Effector memory CD8-positive, alpha-beta T cell (primary cell): Measurements from ENCODE around the gene DBH.

Experiments used
- ATAC-seq: fragments of 150-1000 bp; cut with Tn5 transposase; replicated peaks from 2 replicates; pipeline ENCODE4 v1.10.0; 2021; ENCODE audit warnings: mild to moderate bottlenecking, moderate library complexity
- DNase-seq, 3 experiments: peaks; one replicate each; pipeline ENCODE4 v3.0.0; 2021
- H3K27ac Mint-ChIP-seq, 2 donors: one replicate each; pipeline ENCODE4 v1.8.0; 2022; ENCODE audit warnings: mild to moderate bottlenecking in 2 of 2, mixed read lengths in 2 of 2, moderate library complexity in 2 of 2
- H3K27me3 Mint-ChIP-seq, 2 donors: one replicate each; pipeline ENCODE4 v1.8.0; 2022; ENCODE audit warnings: mixed read lengths in 2 of 2
- H3K36me3 Mint-ChIP-seq: one replicate; pipeline ENCODE4 v1.8.0; 2022; ENCODE audit warnings: mild to moderate bottlenecking, moderate library complexity, mixed read lengths; ENCODE audit not compliant: insufficient read depth
- H3K4me1 Mint-ChIP-seq, 2 donors: one replicate each; pipeline ENCODE4 v1.8.0; 2022; ENCODE audit warnings: low read depth in 2 of 2, mixed read lengths in 2 of 2
- H3K4me3 Mint-ChIP-seq, 2 donors: one replicate each; pipeline ENCODE4 v1.8.0; 2022; ENCODE audit warnings: mild to moderate bottlenecking in 2 of 2, mixed read lengths in 2 of 2, moderate library complexity in 2 of 2
- H3K9me3 Mint-ChIP-seq, 2 donors: one replicate each; pipeline ENCODE4 v1.8.0; 2022; ENCODE audit warnings: mixed read lengths in 2 of 2

DBH gene

DNA sequence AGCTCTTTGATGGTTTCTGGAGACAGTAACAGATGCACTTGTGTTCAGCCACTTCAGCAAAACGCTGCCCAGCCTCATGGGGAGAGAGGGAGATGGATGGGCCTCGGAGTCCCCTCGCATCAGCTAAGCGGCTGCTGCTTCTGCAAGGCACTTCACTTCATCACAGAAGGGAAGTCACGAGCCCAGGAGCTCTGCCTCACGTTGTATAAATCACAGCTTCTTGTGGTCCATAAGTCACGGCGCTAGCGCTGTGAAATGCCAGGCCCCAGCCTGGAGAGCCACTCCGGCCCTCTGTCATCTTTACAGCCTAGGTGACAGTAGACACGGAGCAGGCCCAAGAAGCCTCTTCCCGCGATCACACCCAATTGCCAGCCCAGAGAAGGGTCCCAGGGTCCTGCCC lies 23.4 kb downstream of the DBH start:
- ATAC-seq (no peak), DNase-seq (no peak)
- peaks cover 4 to 8% of the 10 kb centered on the region in 2 donors for H3K4me1 Mint-ChIP-seq
- H3K36me3 Mint-ChIP-seq, result no peaks in the 10 kb centered on the region
- no peaks in the 10 kb centered on the region for H3K9me3 Mint-ChIP-seq
- H3K27ac Mint-ChIP-seq, result no peak overlapping the region
- H3K27me3 Mint-ChIP-seq, result peaks cover 52 to 68% of the 10 kb centered on the region in 2 donors
- H3K4me3 Mint-ChIP-seq, result no peak overlapping the region

DNA sequence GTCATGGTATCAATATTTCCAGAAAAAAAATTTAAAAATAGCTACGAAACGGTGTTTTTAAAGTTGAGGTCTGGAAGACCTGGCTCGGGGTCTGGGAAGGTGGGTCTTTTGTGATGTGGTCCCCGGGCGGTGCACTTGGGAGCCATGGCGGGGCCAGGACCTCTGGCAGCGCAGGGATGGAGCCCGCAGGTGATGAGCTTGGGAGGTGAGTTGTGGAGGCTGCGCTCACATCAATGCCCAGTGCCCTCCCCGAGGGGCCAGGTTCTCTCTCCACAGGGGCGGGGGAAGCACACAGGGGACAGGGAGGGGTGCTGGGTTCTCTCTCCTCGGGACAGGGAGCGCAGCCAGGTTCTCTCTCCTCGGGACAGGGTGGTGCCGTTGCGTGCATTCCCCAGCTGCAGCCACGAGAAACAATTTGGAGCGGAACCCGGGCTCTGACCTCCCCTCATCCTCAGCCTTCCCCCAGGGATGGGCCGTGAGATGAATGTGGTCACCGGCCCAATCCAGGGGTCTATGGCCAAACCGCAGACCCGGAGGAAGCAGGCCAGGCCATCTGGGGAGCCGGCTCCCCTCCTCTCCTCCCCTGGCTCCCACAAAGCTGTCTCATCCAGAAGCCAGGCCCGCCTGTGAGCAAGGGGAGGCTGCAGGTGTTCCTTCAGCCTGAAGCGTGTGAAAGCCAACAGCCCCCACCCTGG lies 25.8 kb downstream of the DBH start:
- no peak overlapping the region for H3K27ac Mint-ChIP-seq
- no peaks in the 10 kb centered on the region for H3K36me3 Mint-ChIP-seq
- ATAC-seq (no peak), DNase-seq (no peak)
- H3K4me3 Mint-ChIP-seq, result no peak overlapping the region
- H3K27me3 Mint-ChIP-seq, result peaks cover 31 to 44% of the 10 kb centered on the region in 2 donors
- H3K9me3 Mint-ChIP-seq, result no peaks in the 10 kb centered on the region
- H3K4me1 Mint-ChIP-seq, result peaks cover 4 to 8% of the 10 kb centered on the region in 2 donors

DNA sequence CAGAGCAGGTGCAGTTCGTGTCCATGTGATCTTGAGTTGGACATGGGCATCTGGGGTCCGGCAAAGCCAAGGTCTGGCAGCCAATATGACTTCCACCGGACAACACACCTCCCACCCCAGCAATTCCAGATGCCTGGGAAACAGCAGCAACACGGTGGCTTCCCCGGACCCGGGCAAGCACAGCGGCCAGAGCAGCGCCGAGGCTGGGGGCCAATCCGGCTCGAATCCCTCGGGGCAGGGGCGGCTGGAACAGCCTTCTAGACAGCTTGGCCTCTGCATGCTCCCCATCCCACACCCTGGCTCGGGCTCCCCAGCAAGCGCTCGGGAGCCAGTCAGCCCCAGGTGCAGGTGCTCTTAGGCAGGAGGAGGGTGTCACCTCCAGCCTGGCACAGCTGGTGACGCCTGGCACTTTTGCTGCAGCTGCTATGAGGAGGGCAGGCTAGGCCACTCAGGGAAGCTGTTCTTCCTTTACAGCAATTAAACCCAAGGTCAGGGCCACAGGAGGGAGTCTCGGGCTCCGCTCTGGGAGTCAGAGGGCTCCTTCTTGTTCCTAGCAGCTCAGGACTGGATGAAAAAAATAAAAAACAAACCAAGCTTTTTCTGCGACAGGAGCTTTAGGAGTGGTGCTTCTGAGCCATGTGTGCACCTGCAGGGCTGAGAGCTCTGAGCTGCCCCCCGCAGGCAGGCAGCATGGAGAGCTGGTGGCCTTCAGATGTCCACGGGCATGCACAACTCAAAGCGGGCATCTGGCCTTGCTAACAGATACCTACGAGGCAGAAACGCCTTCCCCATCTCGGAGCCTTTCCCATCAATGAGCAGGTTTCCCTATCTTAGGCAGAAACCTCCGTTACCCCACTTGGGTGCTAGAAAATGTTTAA lies 28.2 kb downstream of the DBH start:
- peaks cover 0 to 3% of the 10 kb centered on the region in 2 donors for H3K4me1 Mint-ChIP-seq
- DNase-seq (no peak), ATAC-seq (no peak)
- no peak overlapping the region for H3K4me3 Mint-ChIP-seq
- no peaks in the 10 kb centered on the region for H3K36me3 Mint-ChIP-seq
- peaks cover 7 to 19% of the 10 kb centered on the region in 2 donors for H3K27me3 Mint-ChIP-seq
- no peaks in the 10 kb centered on the region for H3K9me3 Mint-ChIP-seq
- H3K27ac Mint-ChIP-seq, result no peak overlapping the region

DNA sequence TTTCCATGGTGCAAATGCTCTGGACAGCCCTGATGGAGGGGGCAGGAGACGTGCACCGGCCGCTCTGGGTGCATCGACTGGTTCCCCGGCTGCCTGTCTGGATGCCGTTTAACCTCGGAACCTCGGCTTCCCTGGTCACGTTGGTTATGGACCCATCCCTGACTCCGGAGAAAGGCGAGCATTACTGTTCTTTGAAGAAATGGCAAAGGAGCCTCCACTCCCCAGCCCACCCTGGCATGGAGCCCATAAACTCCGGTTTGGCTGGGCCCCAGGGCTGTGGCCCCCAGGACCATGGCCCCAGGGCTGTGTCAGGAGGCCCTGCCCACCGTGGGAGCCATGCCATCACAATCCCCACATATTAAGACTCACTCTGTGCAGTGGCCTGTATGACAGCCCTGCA lies 28.9 kb downstream of the DBH start:
- ATAC-seq (no peak), DNase-seq (no peak)
- no peaks in the 10 kb centered on the region for H3K9me3 Mint-ChIP-seq
- H3K27ac Mint-ChIP-seq, result no peak overlapping the region
- H3K4me3 Mint-ChIP-seq, result no peak overlapping the region
- peaks cover 2 to 13% of the 10 kb centered on the region in 2 donors for H3K27me3 Mint-ChIP-seq
- H3K4me1 Mint-ChIP-seq, result peaks cover 0 to under 1% of the 10 kb centered on the region in 2 donors
- no peaks in the 10 kb centered on the region for H3K36me3 Mint-ChIP-seq

DNA sequence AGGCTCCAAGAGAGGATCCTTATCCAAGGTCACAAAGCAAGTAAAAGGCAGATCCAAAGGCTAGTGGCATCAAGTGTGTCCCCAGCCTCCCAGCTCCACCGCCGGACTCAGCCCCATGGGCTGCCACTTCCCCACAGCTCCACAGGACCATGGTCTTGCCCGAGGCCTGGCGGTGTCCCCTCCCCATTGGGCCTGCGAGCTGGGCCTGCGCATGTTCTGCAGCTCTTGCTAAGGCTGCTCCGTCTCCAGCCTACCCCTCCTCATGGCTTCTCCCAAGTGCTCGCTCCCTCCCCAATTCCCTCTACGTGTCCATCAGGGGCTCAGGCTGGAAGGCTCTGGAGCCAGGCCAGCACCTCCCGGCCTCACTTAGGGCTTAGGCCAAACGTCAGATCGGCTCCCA lies 29.4 kb downstream of the DBH start:
- Mint-ChIP-seq H3K27ac (no peak overlapping the region), H3K27me3 (peaks cover 0 to 8% of the 10 kb centered on the region in 2 donors), H3K4me1 (no peaks in the 10 kb centered on the region), H3K4me3 (no peak overlapping the region), H3K9me3 (no peaks in the 10 kb centered on the region), H3K36me3 (no peaks in the 10 kb centered on the region)
- no peak for ATAC-seq
- no peak for DNase-seq

DNA sequence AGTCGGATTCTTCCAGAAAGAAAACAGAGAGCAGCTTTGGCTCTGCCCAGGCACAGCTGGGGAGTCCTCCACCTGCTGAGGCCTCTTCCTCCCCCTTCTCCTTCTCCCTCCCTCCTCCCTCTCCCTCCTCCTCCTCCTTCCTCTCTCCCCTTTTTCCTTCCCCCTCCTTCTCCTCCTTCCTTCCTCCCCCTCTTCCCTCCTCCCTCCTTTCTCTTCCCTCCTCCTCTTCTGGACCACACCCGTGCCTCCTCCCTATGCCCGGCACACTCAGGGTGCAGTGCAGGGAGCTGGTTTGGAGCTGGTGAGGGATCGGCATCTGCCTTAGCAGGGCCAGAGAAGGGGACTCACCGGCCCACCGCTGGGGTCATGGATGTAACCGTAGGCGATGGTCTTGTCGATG lies 30.2 kb downstream of the DBH start:
- Mint-ChIP-seq H3K9me3 (no peaks in the 10 kb centered on the region), H3K4me1 (no peaks in the 10 kb centered on the region), H3K27me3 (peaks cover 0 to 8% of the 10 kb centered on the region in 2 donors), H3K4me3 (no peak overlapping the region), H3K36me3 (no peaks in the 10 kb centered on the region), H3K27ac (no peak overlapping the region)
- DNase-seq (no peak), ATAC-seq (no peak)

DNA sequence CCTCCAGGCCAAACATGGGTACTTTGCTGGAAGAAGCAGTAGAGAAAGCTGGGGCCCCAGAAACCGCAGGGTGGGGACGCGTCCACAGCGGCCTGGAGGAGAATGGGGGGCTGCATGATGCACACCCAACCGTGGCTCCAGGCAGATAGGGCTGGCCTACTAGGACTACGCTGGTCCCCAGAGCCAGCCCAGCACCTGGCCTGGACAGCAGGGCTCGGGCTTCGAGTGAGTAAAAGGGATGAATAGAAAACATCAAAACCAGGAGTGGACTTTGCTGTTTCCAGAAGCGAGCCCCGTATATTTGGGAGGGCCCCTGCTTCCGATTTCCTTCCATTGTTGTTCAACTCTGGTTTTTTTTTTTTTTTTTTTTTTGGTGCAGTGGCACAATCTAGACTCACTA lies 30.7 kb downstream of the DBH start:
- no peaks in the 10 kb centered on the region for H3K4me1 Mint-ChIP-seq
- H3K36me3 Mint-ChIP-seq, result no peaks in the 10 kb centered on the region
- H3K27me3 Mint-ChIP-seq, result peaks cover 0 to 8% of the 10 kb centered on the region in 2 donors
- DNase-seq (no peak), ATAC-seq (no peak)
- H3K27ac Mint-ChIP-seq, result no peak overlapping the region
- H3K9me3 Mint-ChIP-seq, result no peaks in the 10 kb centered on the region
- no peak overlapping the region for H3K4me3 Mint-ChIP-seq

DNA sequence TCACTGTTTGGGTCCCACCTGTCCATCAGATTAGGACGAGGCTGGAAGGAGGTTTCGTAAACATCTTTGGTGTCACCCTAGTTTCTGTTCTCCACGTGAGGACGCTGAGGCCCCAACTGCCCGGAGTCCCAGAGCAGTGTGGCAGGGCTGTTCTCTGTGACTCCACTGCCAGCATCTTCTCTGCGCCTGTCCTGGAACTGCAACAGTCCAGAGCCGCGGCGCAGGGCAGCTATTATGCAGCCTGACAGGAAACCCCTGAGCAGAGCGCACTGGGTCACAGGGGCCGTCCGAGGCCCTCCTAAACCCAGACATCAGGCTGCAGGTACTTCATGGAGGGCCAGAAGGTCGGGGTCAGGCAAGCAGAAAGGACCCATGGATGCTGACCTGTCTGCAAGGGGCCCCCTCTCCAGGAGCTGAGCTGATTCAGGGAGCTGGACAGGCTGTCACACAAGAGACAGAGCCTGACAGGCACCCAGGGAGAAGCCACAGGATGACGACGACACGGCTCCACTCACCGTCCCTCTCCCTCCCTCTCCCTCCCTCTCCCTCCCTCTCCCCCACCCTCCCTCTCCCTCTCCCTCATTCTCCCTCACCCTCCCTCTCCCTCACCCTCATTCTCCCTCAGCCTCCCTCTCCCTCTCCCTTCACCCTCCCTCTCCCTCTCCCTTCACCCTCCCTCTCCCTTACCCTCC lies 31.7 kb downstream of the DBH start:
- ATAC-seq, result no peak
- no peaks in the 10 kb centered on the region for H3K9me3 Mint-ChIP-seq

DNA sequence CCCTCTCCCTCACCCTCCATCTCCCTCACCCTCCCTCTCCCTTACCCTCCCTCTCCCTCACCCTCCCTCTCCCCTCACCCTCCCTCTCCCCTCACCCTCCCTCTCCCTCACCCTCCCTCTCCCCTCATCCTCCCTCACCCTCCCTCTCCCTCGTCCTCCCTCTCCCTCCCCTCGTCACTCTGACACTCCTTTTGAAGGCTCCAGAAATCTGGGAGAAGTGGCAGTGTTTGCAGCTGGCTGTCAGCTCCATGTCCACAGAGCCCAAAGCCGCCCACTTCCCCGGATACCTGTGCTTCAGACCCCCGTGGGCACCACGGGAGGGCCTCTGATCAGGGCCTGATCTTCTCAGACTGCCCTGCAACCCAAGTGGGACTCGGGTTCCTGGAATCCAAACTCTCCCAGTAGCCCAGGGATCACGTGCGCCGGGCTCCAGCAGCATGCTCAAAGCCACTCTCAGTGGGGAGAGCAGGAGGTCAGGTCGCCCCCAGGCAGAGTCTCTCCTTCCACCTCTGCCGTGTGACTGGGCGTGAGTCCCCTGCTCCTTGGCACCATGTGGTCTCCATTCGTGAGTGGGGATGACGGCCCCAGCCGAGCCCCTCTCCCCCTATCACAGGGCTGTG lies 33.1 kb downstream of the DBH start:
- ATAC-seq (no peak), DNase-seq (no peak)
- Mint-ChIP-seq H3K4me3 (no peak overlapping the region), H3K27ac (peak overlapping the region in 1 of 2 donors; percentile 35), H3K9me3 (no peaks in the 10 kb centered on the region), H3K36me3 (no peaks in the 10 kb centered on the region), H3K4me1 (no peaks in the 10 kb centered on the region), H3K27me3 (no peaks in the 10 kb centered on the region)

More for the DNA sequence above, 31.7 kb downstream of the DBH start:
- Mint-ChIP-seq H3K27me3 (no peaks in the 10 kb centered on the region), H3K27ac (peak overlapping the region in 1 of 2 donors; percentile 15), H3K36me3 (no peaks in the 10 kb centered on the region), H3K4me1 (no peaks in the 10 kb centered on the region), H3K4me3 (no peak overlapping the region)
- no peak for DNase-seq

DNA sequence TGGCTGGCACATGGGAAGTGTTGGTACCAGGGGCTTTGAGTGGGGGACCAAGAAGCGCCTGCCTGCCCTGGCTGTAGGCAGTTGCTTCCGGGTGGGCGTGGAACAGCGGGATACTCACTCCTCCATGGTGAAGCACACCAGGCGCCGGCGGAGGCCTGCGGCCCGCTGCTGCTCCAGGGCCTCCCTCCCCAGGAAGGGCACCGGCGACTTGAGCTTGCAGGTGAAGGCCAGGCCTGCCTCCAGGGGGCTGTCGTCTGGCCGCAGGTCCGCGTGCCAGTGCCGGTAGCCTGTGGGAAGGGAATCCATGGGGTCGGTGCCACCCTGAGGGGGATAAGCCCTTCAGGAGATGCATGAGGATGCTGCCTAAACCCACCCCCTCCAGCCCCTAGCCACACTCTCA lies 34.3 kb downstream of the DBH start:
- no peaks in the 10 kb centered on the region for H3K36me3 Mint-ChIP-seq
- ATAC-seq (no peak), DNase-seq (no peak)
- H3K27ac Mint-ChIP-seq, result no peak overlapping the region
- H3K9me3 Mint-ChIP-seq, result no peaks in the 10 kb centered on the region
- no peak overlapping the region for H3K4me3 Mint-ChIP-seq
- H3K4me1 Mint-ChIP-seq, result no peaks in the 10 kb centered on the region
- no peaks in the 10 kb centered on the region for H3K27me3 Mint-ChIP-seq

DNA sequence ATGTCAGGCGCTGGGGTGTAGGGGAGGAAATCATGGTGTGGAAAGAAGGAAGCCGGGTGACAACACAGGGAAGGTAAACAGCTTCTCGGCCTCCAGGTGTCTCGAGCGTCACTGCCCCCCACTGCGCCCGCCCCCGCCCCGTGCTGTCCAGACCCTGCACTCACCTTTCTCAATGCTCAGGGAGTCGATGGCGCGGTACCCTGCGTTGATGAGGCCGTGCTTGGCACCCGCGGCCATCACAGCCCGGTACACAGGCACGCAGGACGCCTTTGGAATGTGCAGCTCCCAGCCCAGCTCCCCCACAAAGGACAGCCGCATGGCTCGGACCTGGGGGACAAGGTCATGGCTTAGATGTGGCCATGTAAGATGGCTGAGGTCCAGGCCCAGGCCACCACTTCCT lies 35.2 kb downstream of the DBH start:
- H3K36me3 Mint-ChIP-seq, result no peaks in the 10 kb centered on the region
- no peaks in the 10 kb centered on the region for H3K27me3 Mint-ChIP-seq
- DNase-seq (no peak), ATAC-seq (no peak)
- no peaks in the 10 kb centered on the region for H3K9me3 Mint-ChIP-seq
- H3K27ac Mint-ChIP-seq, result peak overlapping the region in 1 of 2 donors; percentile 46
- peaks cover 1 to 6% of the 10 kb centered on the region in 2 donors for H3K4me1 Mint-ChIP-seq
- no peak overlapping the region for H3K4me3 Mint-ChIP-seq

DNA sequence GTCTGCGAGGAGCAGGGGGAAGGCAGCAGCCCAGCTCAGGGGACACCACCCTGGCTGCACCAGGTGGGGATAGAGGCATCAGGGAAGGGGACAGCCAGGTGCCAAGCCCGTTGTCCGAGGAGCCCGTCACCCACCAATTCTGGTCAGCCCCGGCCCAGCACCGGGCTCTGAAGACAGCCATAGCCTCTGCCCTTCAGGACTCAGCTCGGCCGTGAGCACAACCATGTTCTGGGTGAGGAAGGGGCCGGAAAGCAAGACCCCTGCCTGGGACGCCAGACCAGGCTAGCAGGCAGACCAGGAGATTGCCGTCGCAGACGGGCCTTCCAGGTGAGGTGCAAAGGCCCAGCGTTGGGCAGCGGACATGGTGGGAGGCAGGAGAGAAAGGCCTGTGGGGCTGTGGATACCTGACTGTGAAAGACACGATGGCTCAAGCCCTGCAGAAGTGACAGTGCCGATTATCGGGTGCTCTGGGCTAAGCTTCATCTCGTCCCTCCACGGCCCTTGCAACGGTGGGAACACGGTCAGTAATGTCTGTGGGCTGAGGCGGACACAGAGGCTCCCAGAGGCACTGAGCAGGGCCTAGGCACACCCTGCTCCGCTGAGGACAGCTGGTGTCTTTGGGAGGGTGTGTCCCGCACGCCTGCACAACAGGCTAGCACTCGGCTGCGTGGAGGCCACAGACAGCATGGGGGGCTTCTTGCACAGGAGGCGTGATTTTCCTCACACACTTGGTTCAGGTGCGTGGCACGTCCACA lies 36.5 kb downstream of the DBH start:
- no peak overlapping the region for H3K4me3 Mint-ChIP-seq
- ATAC-seq (no peak), DNase-seq (no peak)
- H3K4me1 Mint-ChIP-seq, result peaks cover 11 to 20% of the 10 kb centered on the region in 2 donors
- peak overlapping the region in 1 of 2 donors; percentile 15 for H3K27ac Mint-ChIP-seq
- no peaks in the 10 kb centered on the region for H3K9me3 Mint-ChIP-seq
- H3K27me3 Mint-ChIP-seq, result no peaks in the 10 kb centered on the region
- H3K36me3 Mint-ChIP-seq, result peaks cover 5% of the 10 kb centered on the region

DNA sequence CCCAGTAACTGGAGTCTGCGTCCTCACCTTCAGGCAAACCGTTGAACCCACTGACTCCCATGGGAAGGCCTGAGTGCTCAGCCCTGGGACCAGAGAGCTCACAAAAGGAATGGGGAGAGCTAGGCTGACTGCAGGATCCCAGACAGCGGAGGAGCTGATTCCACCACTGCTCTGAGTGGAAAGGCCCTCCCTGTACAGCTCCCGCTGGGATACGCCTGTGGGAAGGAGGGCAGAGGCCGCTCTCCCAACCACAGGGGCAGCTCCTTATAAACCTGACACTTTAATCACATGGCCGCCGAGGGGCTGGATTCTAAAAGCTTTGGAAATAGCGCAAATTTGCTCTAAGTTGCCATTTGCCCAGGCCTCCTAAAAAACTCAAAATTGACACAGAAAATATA lies 37.1 kb downstream of the DBH start:
- no peaks in the 10 kb centered on the region for H3K27me3 Mint-ChIP-seq
- H3K4me1 Mint-ChIP-seq, result peaks cover 12 to 20% of the 10 kb centered on the region in 2 donors
- no peak overlapping the region for H3K27ac Mint-ChIP-seq
- H3K9me3 Mint-ChIP-seq, result no peaks in the 10 kb centered on the region
- no peak for DNase-seq
- ATAC-seq, result no peak
- H3K4me3 Mint-ChIP-seq, result no peak overlapping the region
- H3K36me3 Mint-ChIP-seq, result peaks cover 5% of the 10 kb centered on the region
